NCI-H460 (cell line): ENCODE data around the gene RIC3. TPM values are rescaled to one million over a fixed set of nuclear protein-coding genes. Genes with fewer than 3 reads are reported as not detected.

Source experiments
- DNase-seq: peaks from one replicate; pipeline ENCODE4 v3.0.0-alpha.2; 2016; ENCODE audit warnings: low read depth; ENCODE audit errors: extremely low read depth
- total RNA-seq: library from RNA; depleted of rRNA; stranded (reverse); fragments of >200 nt; shearing (Covaris generic); gene quantifications from 2 replicates; pipeline ENCODE4 v1.2.3, GENCODE V29; 2014

Gene RIC3
- total RNA-seq, 1 experiment from 2014 or later = 1.4 TPM

DNA sequence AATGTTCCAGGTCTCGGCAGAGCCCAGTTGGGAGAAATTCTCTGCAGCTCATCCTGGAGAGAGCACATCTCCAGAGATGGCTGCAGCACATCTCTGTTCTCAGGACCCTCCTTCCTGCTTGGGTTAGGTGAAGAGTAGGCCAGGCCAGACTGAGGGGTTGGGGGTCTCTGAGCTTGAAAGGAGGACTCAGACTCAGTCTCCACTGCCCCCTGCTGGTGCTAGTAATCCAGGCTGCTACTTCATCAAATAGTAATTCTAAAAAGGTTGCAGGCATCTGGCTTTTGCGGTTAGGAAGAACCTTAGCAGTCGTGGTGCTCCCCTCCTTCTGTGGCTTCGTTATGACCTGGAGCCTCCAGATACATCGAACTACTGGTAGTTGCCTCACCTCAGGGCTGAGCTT, 78.1 kb downstream of the RIC3 start:
- peak; percentile 11 for DNase-seq

- DNase-seq = no peak
Observed at GRCh38 chr11:8089791-8090510, 78.9 kb downstream of the RIC3 start.

GRCh38 chr11:8087756-8088155, 81.1 kb downstream of the RIC3 start:
- no peak for DNase-seq

DNA sequence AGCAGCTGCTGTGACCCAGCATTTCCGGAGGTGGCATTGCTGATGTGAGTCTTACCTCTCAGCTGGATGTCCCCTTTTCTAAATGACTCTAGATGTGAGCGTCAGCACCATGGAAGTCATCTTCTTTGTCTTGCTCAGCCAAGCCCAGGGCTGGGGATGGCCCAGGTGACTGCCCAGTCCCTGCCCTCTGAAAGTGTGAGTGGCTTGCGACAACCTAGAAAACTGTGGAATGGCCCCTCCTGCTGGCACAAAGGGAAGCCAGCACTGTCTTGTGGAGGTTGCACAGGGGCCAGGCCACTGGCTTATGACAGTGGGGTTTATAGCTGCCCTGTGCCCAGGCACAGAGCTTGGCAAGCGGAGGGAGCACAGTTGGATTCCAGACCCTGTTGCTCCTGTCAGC, 81.6 kb downstream of the RIC3 start:
- DNase-seq = no peak

GRCh38 chr11:8086571-8086970, 82.3 kb downstream of the RIC3 start:
- no peak for DNase-seq

GRCh38 chr11:8086001-8086479, 82.8 kb downstream of the RIC3 start:
- DNase-seq = no peak

- no peak for DNase-seq
Observed at GRCh38 chr11:8085011-8085645, 83.7 kb downstream of the RIC3 start.

DNA sequence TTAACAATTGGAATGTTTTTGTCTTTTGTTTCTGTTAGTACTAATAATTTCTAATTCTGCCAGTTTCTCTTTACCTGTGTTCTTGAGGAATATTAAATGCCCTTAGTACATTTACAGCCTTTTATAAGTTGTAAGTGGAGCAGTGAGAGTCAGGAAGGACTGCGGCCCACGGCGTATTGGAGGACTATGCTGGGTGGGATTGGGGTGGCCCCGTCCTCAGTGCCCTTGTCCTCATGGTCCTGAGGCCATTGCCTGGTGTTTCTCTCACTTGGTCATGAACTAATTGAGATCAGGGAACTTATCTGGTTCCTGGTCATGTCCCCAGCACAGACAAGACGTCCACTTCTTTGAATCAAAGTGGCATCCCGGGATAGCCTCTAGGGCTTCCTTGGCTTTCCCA, 84.5 kb downstream of the RIC3 start:
- DNase-seq = no peak

DNA sequence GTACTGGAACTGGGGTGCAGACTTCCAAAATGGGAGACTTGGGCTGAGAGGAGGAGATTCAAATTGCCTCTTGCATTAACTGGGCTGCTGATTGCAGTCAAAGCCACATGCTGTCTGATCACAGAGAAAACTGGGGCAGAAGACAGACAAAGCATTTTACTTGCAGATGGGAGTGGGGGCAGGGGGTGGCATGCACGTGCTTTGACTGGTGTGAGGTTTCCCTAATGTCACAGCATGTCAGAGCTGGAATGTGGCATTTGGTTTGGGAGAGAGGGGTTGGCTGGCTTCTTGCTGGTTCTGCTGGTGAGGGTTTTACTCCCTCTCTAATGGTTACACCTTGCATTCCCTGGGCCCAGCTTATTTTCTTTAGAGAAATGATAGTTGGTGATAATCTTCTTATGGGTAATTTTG, 84.9 kb downstream of the RIC3 start:
- DNase-seq = no peak

GRCh38 chr11:8083088-8083395, 85.8 kb downstream of the RIC3 start:
- no peak for DNase-seq

DNA sequence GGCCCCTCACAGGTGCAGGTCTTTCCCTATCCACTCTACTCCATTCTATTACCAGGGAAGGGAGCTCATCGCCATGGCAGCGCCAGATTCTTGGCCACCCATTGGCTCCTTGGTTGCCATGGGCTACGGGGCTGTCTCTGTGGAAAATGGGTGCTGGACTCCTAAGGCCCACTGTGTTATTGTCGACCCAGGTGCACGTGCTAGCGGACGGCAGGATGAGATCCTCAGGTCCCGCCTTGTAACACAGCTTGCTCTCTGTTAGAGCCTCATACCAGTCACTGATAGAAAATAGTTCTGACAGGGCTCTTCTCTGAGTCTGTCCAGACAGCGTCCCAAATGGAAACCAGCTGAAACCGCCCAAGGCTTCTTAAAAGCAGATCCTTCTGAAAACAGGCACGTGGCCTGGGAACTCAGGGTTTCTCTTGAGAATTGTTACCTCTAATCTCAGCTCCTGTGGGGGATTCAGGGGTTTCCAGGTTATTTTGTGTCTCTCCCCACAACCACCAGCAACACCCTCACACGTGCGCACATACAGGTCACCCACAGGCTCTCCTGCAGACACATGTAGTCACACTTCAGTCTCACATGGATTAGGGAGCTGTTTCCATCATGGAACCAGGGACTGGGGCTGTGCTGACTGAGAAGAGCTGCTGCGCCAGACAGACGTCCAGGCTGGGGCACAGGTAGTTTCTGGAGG, 86.3 kb downstream of the RIC3 start:
- DNase-seq = no peak

DNA sequence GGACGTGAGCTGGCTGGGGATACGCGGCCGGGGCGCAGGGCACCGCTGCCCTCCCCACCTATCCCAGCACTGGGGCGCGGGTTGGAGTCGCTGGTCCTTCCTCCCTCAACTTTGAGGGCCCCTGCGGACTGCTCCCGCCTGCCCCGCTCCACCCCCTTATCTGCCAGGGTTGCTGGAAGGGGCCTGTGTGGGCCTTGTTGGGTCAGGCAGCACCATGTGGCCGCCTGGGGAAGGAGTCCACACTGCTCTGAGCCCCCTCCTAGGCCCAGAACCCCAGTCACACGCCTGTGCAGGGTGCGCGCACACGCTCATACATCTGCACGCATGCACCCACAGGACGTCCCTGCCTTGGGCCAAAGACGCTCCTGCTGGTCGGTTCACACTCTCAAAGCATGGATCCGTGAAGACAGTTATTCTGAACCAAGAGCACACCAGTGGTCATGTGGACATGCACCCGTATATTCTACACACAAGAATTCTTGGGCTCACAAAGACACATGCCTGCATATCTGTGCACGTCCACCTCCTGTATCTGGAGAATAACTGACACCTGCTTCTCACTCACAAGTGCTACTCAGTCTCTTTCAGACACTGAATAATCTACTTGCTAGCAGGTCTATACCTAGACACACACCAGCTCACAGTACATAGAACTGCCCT, 87.1 kb downstream of the RIC3 start:
- DNase-seq = no peak

DNA sequence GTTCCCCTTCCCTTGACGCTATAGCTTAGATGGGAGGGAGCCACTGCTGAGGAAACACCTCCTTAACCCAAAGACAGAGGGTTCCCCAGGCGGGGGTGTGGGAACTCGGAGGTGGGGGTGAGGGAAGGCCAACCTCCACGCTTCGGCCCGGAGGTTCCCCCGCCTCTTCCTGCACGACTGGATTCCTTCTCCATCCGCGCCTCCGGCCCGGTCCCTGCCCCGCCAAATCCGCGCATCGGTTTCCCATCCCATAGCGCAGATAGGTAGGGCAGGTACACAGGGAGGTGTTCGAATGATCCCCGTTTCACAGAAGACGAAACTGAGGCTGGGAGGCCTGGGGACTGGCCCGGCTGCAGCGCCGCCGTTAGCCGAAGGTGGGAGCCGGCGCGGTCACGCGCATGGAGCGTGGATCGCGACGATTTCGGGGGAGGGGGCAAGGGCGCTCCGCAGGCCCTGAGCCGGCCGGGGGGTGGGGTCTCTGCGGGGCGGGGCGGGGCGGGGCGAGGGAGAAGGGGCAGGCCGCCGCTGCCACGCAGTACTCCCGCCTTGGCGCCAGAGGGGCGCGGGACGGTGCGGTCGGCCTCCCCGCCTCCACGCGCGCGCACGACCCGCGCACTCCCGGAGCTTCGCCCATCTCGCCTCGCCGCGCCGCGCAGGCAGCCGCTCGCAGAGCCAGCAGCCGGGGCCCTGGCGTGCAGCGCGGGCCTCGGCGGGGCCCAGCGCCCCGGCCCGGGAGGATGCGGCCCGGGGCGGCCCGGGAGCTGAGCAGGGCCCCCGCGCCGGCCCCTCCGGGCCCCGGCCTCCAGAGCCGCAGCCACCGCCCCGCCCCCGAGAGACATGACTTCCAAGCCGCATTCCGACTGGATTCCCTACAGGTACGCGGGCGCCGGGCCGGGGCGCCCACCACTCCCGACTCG, 87.9 kb downstream of the RIC3 start, which contains the start of gene TUB:
TSS of gene TUB (plus strand) at position 538 of the 917 bp plus-strand sequence. CDS start at position 838, 300 bp downstream.
- DNase-seq = no peak

DNA sequence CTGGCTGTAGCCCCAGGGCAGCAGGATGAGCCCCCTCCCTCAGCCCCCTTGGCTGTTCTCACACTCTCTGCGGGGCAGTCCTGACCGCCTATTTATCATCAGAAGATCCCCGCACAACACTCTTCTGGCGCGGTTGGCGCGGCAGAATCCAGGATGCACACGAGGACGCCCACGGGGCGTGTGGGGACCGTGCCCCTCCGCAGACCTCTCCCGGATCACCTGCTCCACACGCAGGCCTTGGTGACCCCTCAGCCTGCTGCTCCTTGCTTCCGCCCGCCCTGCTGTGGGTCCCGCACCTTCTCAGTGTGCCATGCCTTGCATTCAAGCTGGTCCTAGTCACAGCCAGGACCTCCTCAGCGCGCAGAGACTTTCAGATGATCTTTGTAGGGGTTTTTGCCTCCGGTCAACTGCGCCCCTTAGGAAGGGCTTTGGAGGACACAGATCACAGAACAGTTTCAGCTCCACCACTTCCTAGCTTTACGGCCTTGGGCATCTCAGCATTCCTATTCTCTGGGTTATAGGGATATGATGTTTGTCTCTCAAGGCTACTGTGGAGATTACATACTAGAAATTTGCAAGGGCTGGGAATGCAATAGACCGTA, 88.7 kb downstream of the RIC3 start:
- no peak for DNase-seq

DNA sequence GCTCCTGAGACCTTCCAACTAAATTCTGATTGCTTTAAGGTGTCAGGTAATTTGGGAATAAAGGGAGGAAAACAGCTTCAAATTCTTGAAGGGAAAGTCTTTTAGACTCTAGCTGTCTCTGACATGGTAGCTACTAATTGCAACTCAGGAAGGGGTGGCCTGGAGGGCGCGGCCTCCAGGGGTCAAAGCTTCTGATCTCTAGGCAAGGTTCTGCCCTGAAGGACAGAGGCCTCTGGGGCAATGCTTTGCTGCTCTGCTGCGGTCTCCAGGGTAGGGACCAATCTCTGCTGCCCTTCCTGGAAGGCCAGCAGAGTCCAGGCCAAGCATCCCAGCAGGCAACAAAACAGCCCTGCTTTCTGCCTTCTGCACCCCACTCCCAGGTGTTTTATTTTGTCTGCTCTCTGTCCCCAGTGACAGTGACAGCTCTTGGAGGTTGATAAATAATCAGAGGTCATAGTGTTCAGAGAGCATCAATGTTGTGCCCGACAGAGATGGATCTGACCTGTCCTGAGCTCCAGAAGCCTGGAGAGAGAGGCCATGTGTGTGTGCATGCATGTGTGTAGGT, 89.6 kb downstream of the RIC3 start:
- DNase-seq = no peak

GRCh38 chr11:8075119-8075726, 93.6 kb downstream of the RIC3 start:
- DNase-seq = no peak

GRCh38 chr11:8071616-8072581, 96.9 kb downstream of the RIC3 start:
- no peak for DNase-seq
